ENCODE measurements around the gene EDN3.

DNA sequence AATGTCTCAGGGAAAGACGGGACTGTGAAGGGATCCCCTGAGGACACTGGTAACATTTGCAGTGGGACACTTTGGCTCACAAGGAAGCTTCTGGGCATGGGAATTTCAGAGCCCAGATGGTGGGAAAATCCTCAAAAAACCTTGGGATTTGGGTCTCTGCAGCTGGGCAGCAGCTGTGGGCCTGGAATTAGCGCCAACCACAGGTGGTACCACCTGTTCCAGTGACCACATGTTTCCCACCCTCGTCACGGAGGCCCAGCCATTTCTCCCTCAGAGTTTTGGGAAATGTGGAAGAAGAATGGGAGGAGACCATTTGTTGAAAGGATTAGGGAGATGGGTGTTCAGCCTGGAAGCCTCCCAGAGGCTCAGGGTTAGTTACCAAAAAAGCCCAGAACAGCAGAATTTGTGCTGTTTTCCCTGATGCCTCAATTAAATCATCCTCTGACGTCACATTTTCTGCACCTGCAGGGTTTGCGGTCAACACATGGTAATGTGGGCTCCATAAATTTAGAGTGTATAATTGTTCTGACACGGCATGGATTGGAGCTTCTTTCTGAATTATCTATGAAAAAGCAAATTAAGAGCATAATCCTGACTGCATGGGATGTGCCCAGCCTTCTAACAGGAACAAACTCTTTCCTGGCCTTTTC is 34.4 kb downstream of the EDN3 start:
- TF ChIP-seq EZH2 (IDR thresholded peaks at IDR 0.05) = no peak
- TF ChIP-seq POLR2AphosphoS5 (IDR thresholded peaks at IDR 0.05; ENCODE audit: borderline replicate concordance, low read depth, low read length) = no peak
- TF ChIP-seq FOXP2 (optimal IDR thresholded peaks at IDR 0.05; ENCODE audit: control extremely low read depth, extremely low read length, insufficient read depth) = no peak
